GM18505 (cell line): Measurements from ENCODE around the gene SPECC1.
"Not testable (repeated sequence)": the region's sequence is repeated elsewhere in the genome, so short reads cannot be mapped to it uniquely, and the experiment has no call there.

Experiments
- ATAC-seq: cut with Tn5 transposase; IDR thresholded peaks from one replicate; pipeline ENCODE4 v1.9.1; 2021; ENCODE audit not compliant: unreplicated experiment
- POLR2A ChIP-seq: IDR thresholded peaks from 4 replicates; pipeline ENCODE4 v1.6.1; 2011; ENCODE audit warnings: borderline replicate concordance; ENCODE audit not compliant: insufficient read depth, insufficient read length; ENCODE audit errors: extremely low read depth

The SPECC1 gene

GRCh38 chr17:20154286-20155000 lies 145.3 kb downstream of the SPECC1 start:
- no peak for ATAC-seq
- no peak for TF ChIP-seq POLR2A

- ATAC-seq: peak; percentile 96
- TF ChIP-seq POLR2A: peak; percentile 70
Observed at GRCh38 chr17:20155258-20156195, 146.4 kb downstream of the SPECC1 start.

- ATAC-seq: peak; percentile 24
- no peak for TF ChIP-seq POLR2A
Observed at GRCh38 chr17:20156196-20157000, 147.2 kb downstream of the SPECC1 start.

- TF ChIP-seq POLR2A: no peak
- ATAC-seq: no peak
Observed at GRCh38 chr17:20157001-20157310, 147.8 kb downstream of the SPECC1 start.

GRCh38 chr17:20158580-20158979 lies 149.4 kb downstream of the SPECC1 start:
- TF ChIP-seq POLR2A: no peak
- ATAC-seq: no peak

- TF ChIP-seq POLR2A: no peak
- no peak for ATAC-seq
Observed at GRCh38 chr17:20159406-20160069, 150.4 kb downstream of the SPECC1 start.

GRCh38 chr17:20165516-20165915 lies 156.4 kb downstream of the SPECC1 start:
- not testable (repeated sequence) for ATAC-seq

- no peak for TF ChIP-seq POLR2A
- no peak for ATAC-seq
Observed at GRCh38 chr17:20170085-20170484, 160.9 kb downstream of the SPECC1 start.

GRCh38 chr17:20171741-20172365 lies 162.7 kb downstream of the SPECC1 start:
- no peak for ATAC-seq
- TF ChIP-seq POLR2A: no peak

GRCh38 chr17:20172376-20172775 lies 163.2 kb downstream of the SPECC1 start:
- ATAC-seq: no peak

GRCh38 chr17:20173091-20173490 lies 163.9 kb downstream of the SPECC1 start:
- no peak for ATAC-seq

More at GRCh38 chr17:20172376-20172775, 163.2 kb downstream of the SPECC1 start:
- TF ChIP-seq POLR2A: no peak

GRCh38 chr17:20174588-20175265 lies 165.6 kb downstream of the SPECC1 start:
- TF ChIP-seq POLR2A: no peak
- no peak for ATAC-seq

More at GRCh38 chr17:20173091-20173490, 163.9 kb downstream of the SPECC1 start:
- TF ChIP-seq POLR2A: no peak
